ENCODE data around the gene OR1D5. TPM values are rescaled to one million over a fixed set of nuclear protein-coding genes. Genes with fewer than 3 reads are reported as not detected.

The OR1D5 gene
- total RNA-seq, 1 donor from 2014 or later, result not detected

DNA sequence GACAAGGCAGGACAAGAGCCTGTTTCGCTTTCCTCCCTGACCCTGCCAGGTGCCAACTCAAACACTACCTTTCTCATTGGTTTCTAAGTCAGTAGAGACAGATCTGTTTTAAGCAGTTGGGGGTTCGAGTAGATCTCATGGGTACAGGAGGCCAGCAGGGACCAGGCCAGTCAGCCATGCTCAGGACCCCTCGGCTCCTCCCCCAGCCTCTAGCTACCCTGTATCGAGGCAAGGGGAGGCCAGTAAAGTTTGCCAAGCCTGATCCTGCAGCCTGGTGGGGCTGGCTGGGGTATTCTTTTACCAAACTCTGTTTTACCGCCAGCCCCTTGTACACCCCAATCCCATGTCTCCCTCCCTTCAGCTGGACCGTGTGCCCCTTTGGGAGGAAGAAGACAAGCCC lies 26.6 kb downstream of the OR1D5 start:
- intact Hi-C loops (cut with DNase I), result no loop called here
- Histone ChIP-seq H3K4me3 (no peak overlapping the region), H3K27me3 (no peaks in the 10 kb centered on the region), H3K4me1 (no peaks in the 10 kb centered on the region), H3K36me3 (no peaks in the 10 kb centered on the region), H3K9me3 (no peaks in the 10 kb centered on the region), H3K27ac (no peak overlapping the region)
- no peak for DNase-seq (ENCODE audit: low spot score in 2 of 2)
- TF ChIP-seq CTCF (IDR thresholded peaks at IDR 0.05), result no peak

- H3K36me3 ChIP-seq, result no peaks in the 10 kb centered on the region
- H3K27me3 ChIP-seq, result no peaks in the 10 kb centered on the region
- H3K9me3 ChIP-seq, result no peaks in the 10 kb centered on the region
- no peak overlapping the region for H3K4me3 ChIP-seq
- H3K27ac ChIP-seq, result no peak overlapping the region
- H3K4me1 ChIP-seq, result no peaks in the 10 kb centered on the region
- DNase-seq (ENCODE audit: low spot score in 2 of 2), result no peak
- TF ChIP-seq CTCF (IDR thresholded peaks at IDR 0.05), result no peak
- intact Hi-C loops (cut with DNase I), result no loop called here
Measured at GRCh38 chr17:3035968-3036280, 27.5 kb downstream of the OR1D5 start.

DNA sequence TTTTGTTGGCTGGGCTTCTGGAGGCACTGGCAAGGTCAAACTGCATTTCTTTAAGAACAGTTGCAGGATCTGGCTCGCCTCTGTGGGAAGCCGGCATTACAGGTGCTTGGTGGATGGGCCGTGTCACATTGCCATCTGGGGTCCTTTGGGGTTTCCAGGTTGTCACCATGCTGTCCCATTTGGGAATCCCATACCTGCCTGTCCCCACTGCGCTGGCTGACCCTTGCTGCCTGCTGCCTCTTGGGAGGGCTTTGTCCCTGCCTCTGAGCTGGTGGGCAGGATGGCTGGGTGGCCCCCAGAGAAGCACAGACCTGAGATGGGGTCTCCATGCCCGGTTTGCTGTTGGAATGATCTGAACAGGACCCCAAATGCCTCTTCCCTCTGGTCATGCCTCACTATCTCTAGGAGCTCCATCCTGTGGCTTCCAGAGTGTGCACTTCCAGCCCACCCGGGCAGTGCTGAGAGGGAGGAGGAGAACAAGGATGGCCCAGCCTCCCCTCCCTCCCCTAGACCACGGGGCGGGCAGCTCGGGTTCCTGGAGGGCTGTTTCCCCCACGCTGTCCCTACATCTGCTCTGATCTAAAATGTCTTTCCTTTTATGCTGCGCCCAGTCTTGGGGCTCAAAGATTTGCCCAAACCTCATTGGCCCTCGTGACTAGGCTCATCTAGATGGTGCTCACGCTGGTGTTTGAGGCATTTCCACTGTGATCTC lies 28.0 kb downstream of the OR1D5 start:
- DNase-seq (ENCODE audit: low spot score in 2 of 2), result no peak
- H3K9me3 ChIP-seq, result no peaks in the 10 kb centered on the region
- TF ChIP-seq CTCF (IDR thresholded peaks at IDR 0.05), result no peak

GRCh38 chr17:3034578-3034920 lies 28.9 kb downstream of the OR1D5 start:
- no peak for DNase-seq (ENCODE audit: low spot score in 2 of 2)
- no peaks in the 10 kb centered on the region for H3K27me3 ChIP-seq
- H3K27ac ChIP-seq, result no peak overlapping the region
- TF ChIP-seq CTCF (IDR thresholded peaks at IDR 0.05), result no peak
- no peak overlapping the region for H3K4me3 ChIP-seq
- no peaks in the 10 kb centered on the region for H3K36me3 ChIP-seq
- intact Hi-C loops (cut with DNase I), result no loop called here
- no peaks in the 10 kb centered on the region for H3K4me1 ChIP-seq
- H3K9me3 ChIP-seq, result no peaks in the 10 kb centered on the region

More for the DNA sequence above, 28.0 kb downstream of the OR1D5 start:
- Histone ChIP-seq H3K36me3 (no peaks in the 10 kb centered on the region), H3K27ac (no peak overlapping the region), H3K4me1 (no peaks in the 10 kb centered on the region), H3K4me3 (no peak overlapping the region), H3K27me3 (no peaks in the 10 kb centered on the region)
- intact Hi-C loops (cut with DNase I), result no loop called here

GRCh38 chr17:3033741-3034577 lies 29.4 kb downstream of the OR1D5 start:
- DNase-seq (ENCODE audit: low spot score in 2 of 2), result no peak

More at GRCh38 chr17:3033741-3034577, 29.4 kb downstream of the OR1D5 start:
- intact Hi-C loops (cut with DNase I), result no loop called here
- Histone ChIP-seq H3K4me3 (no peak overlapping the region), H3K27me3 (no peaks in the 10 kb centered on the region), H3K27ac (no peak overlapping the region), H3K36me3 (no peaks in the 10 kb centered on the region), H3K4me1 (no peaks in the 10 kb centered on the region), H3K9me3 (no peaks in the 10 kb centered on the region)
- TF ChIP-seq CTCF (IDR thresholded peaks at IDR 0.05), result no peak
